ENCODE results near the gene ZSWIM7. TPM values are rescaled to one million over a fixed set of nuclear protein-coding genes. Genes with fewer than 3 reads are reported as not detected.

ZSWIM7 gene
- total RNA-seq, 2 donors from 2014 or later = 45.5 to 58.8 TPM

- no peak overlapping the region for H3K27ac Mint-ChIP-seq
- Histone ChIP-seq H3K27me3 (ENCODE audit: control insufficient read depth, insufficient read depth, low read length, poor library complexity, severe bottlenecking) (no peaks in the 10 kb centered on the region), H3K36me3 (ENCODE audit: control insufficient read depth, insufficient read depth, low read length) (peaks cover 19% of the 10 kb centered on the region), H3K9me3 (ENCODE audit: control insufficient read depth, low read length) (no peaks in the 10 kb centered on the region), H3K27ac (ENCODE audit: low read depth, low read length) (no peak overlapping the region), H3K4me1 (ENCODE audit: control insufficient read depth, insufficient read depth, low read length) (peaks cover 5% of the 10 kb centered on the region), H3K9ac (ENCODE audit: extremely low read depth, low read length, poor library complexity, severe bottlenecking) (no peak overlapping the region), H3K4me3 (ENCODE audit: low read length) (no peak overlapping the region)
- no peak overlapping the region for H3K4me3 Mint-ChIP-seq
- no peaks in the 10 kb centered on the region for H3K9me3 Mint-ChIP-seq
- H3K36me3 Mint-ChIP-seq (ENCODE audit: low read depth) = peaks cover 15% of the 10 kb centered on the region
- no peak for DNase-seq
- no peaks in the 10 kb centered on the region for H3K27me3 Mint-ChIP-seq (ENCODE audit: insufficient read depth)
- 92 to 93% methylated on average over 5 of the region's 5 CpGs for WGBS, 2 experiments (ENCODE audit: insufficient coverage in 1 of 2, insufficient read length in 1 of 2)
- no peak for TF ChIP-seq CTCF (conservative IDR thresholded peaks at IDR 0.05)
- H3K4me1 Mint-ChIP-seq = peaks cover 20% of the 10 kb centered on the region
Measured at GRCh38 chr17:15971882-15972281, 27.6 kb downstream of the ZSWIM7 start.

DNA sequence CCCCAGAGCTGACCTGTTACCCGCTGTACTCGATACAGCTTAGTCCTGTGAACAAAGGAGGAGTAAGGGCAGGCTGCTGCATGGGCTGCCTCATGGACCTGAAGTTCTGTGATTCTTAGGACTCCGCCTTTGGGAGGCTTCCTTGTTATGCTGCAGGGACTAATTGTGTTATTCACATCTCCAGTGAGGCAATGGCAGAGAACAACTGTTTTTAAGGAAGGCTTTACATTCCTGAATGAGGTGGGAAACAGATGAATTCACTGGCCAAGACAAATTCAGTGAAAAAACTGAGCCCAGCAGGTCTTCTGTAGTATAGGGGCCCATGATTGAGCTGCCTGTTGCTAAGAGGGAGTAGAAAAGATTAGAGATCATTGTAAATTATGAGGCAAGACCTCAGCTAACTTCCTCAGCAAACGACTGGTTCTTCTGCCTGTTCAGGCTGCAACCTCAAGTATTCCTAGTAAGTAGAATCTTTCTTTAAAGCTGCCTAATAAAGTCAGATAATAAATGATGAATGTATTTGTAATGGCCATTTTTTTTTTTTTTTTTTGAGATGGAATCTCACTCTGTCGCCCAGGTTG is 28.3 kb downstream of the ZSWIM7 start:
- Histone ChIP-seq H3K27ac (ENCODE audit: low read depth, low read length) (peak overlapping the region; percentile 21), H3K4me1 (ENCODE audit: control insufficient read depth, insufficient read depth, low read length) (peaks cover 12% of the 10 kb centered on the region), H3K4me3 (ENCODE audit: low read length) (no peak overlapping the region), H3K27me3 (ENCODE audit: control insufficient read depth, insufficient read depth, low read length, poor library complexity, severe bottlenecking) (no peaks in the 10 kb centered on the region), H3K9ac (ENCODE audit: extremely low read depth, low read length, poor library complexity, severe bottlenecking) (no peak overlapping the region), H3K36me3 (ENCODE audit: control insufficient read depth, insufficient read depth, low read length) (peaks cover 12% of the 10 kb centered on the region), H3K9me3 (ENCODE audit: control insufficient read depth, low read length) (no peaks in the 10 kb centered on the region)
- Mint-ChIP-seq H3K9me3 (no peaks in the 10 kb centered on the region), H3K4me1 (peaks cover 27% of the 10 kb centered on the region), H3K27ac (peak overlapping the region; percentile 60), H3K27me3 (ENCODE audit: insufficient read depth) (no peaks in the 10 kb centered on the region), H3K36me3 (ENCODE audit: low read depth) (peaks cover 12% of the 10 kb centered on the region), H3K4me3 (no peak overlapping the region)
- TF ChIP-seq CTCF (conservative IDR thresholded peaks at IDR 0.05) = no peak
- WGBS, 2 experiments (ENCODE audit: insufficient coverage in 1 of 2, insufficient read length in 1 of 2) = 87 to 88% methylated on average over 4 to 5 of the region's 5 CpGs
- DNase-seq = peak; percentile 79

- Histone ChIP-seq H3K9me3 (ENCODE audit: control insufficient read depth, low read length) (no peaks in the 10 kb centered on the region), H3K4me1 (ENCODE audit: control insufficient read depth, insufficient read depth, low read length) (peaks cover 15% of the 10 kb centered on the region), H3K4me3 (ENCODE audit: low read length) (no peak overlapping the region), H3K27ac (ENCODE audit: low read depth, low read length) (no peak overlapping the region), H3K9ac (ENCODE audit: extremely low read depth, low read length, poor library complexity, severe bottlenecking) (no peak overlapping the region), H3K27me3 (ENCODE audit: control insufficient read depth, insufficient read depth, low read length, poor library complexity, severe bottlenecking) (no peaks in the 10 kb centered on the region), H3K36me3 (ENCODE audit: control insufficient read depth, insufficient read depth, low read length) (peaks cover 8% of the 10 kb centered on the region)
- H3K36me3 Mint-ChIP-seq (ENCODE audit: low read depth) = peaks cover 10% of the 10 kb centered on the region
- H3K4me3 Mint-ChIP-seq = no peak overlapping the region
- H3K9me3 Mint-ChIP-seq = no peaks in the 10 kb centered on the region
- no peak for TF ChIP-seq CTCF (conservative IDR thresholded peaks at IDR 0.05)
- H3K27me3 Mint-ChIP-seq (ENCODE audit: insufficient read depth) = no peaks in the 10 kb centered on the region
- no peak for DNase-seq
- WGBS, 2 experiments (ENCODE audit: insufficient coverage in 1 of 2, insufficient read length in 1 of 2) = 93% methylated on average over 2 of the region's 2 CpGs
- no peak overlapping the region for H3K27ac Mint-ChIP-seq
- peaks cover 33% of the 10 kb centered on the region for H3K4me1 Mint-ChIP-seq
Measured at GRCh38 chr17:15970500-15970899, 29.0 kb downstream of the ZSWIM7 start.

All from endodermal cell (in vitro differentiated cells).